Lower lobe of right lung (tissue), 2 donors: ENCODE results near the gene DACT2. TPM values are rescaled to one million over a fixed set of nuclear protein-coding genes. Genes with fewer than 3 reads are reported as not detected.
"Not testable (repeated sequence)": the region's sequence is repeated elsewhere in the genome, so short reads cannot be mapped to it uniquely, and the experiment has no call there.

Experiments
- ATAC-seq, 2 donors: fragments of 200-7000 bp; cut with Tn5 transposase; one replicate each; pipeline ENCODE4 v1.9.1; 2020 to 2022; ENCODE audit warnings: mild to moderate bottlenecking in 2 of 2, moderate library complexity in 2 of 2
- DNase-seq: peaks from one replicate; pipeline ENCODE4 v3.0.0-alpha.2; 2020
- H3K27ac ChIP-seq: fragments of 200-600 bp; one replicate; pipeline ENCODE4 v1.8.0; 2022
- H3K27me3 ChIP-seq: fragments of 200-600 bp; one replicate; pipeline ENCODE4 v1.8.0; 2022; ENCODE audit warnings: low read depth
- H3K36me3 ChIP-seq: fragments of 200-600 bp; one replicate; pipeline ENCODE4 v1.8.0; 2022; ENCODE audit warnings: mild to moderate bottlenecking
- H3K4me1 ChIP-seq: fragments of 200-600 bp; one replicate; pipeline ENCODE4 v1.8.0; 2022
- H3K4me3 ChIP-seq: fragments of 200-600 bp; one replicate; pipeline ENCODE4 v1.8.0; 2022; ENCODE audit warnings: mild to moderate bottlenecking
- H3K9me3 ChIP-seq: fragments of 200-600 bp; one replicate; pipeline ENCODE4 v1.8.0; 2022
- intact Hi-C: fragments of 100-400 bp; cut with DNase I; formaldehyde crosslinking; loops from one replicate; pipeline ENCODE4 v1.11.0; 2022
- total RNA-seq: library from RNA; stranded (reverse); fragmentation: NEBNext Ultra II Directional; extraction: Animal tissue kit (Norgen Biotek cat#: 25700); gene quantifications from one replicate; pipeline ENCODE4 v1.2.1, GENCODE V29; 2021
- TF ChIP-seq, protein P1 (sequence below): fragments of 200-600 bp; IDR thresholded peaks from one replicate; pipeline ENCODE4 v1.8.0; 2022; ENCODE audit warnings: antibody characterized with exemption, mild to moderate bottlenecking
- donor health status: DM: no; HTN: yes; CAD: no; lungs with severe emphysema.

The DACT2 gene
- total RNA-seq, 1 donor from 2014 or later: 2.4 TPM

DNA sequence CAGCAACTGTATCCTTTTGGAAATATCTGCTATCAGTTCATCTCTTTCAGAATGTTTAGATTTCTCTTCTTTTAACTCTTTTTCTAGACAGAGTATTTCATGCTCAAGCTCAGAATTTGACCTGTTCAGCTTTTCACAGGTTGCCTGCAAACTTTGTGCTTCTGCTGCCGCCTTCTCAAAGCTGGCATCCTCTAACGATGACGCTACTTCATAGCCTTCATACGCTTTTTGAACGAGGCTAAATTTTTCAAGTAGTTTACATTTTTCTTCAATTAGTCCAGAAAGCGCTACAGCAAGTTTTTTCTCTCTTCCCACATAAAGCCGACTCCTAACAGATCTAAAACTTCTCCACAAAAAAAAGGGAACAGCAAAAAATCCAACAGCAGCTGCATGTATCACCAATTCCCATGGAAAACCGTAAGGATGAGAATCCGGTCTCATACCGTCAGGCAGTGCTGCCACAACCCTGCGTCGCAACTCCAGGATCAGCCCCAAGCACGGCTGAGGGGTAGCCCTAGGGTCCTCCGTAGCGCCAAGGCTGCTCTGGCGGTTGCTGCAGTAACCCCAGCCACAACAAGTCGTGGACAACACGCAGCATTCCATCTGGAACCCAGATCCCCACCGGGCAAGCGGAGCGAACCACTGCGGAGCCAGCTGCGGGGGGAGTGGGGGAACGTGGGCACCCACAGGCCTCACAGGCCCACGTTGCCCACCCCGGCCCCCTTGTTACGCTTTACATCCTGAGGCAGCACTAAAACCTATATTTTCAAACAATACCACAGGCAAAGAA lies 30.6 kb downstream of the DACT2 start:
- no peak for DNase-seq
- Histone ChIP-seq H3K4me1 (no peaks in the 10 kb centered on the region), H3K36me3 (no peaks in the 10 kb centered on the region), H3K27me3 (no peaks in the 10 kb centered on the region), H3K9me3 (no peaks in the 10 kb centered on the region), H3K4me3 (no peak overlapping the region), H3K27ac (no peak overlapping the region)
- TF ChIP-seq, protein P1, sequence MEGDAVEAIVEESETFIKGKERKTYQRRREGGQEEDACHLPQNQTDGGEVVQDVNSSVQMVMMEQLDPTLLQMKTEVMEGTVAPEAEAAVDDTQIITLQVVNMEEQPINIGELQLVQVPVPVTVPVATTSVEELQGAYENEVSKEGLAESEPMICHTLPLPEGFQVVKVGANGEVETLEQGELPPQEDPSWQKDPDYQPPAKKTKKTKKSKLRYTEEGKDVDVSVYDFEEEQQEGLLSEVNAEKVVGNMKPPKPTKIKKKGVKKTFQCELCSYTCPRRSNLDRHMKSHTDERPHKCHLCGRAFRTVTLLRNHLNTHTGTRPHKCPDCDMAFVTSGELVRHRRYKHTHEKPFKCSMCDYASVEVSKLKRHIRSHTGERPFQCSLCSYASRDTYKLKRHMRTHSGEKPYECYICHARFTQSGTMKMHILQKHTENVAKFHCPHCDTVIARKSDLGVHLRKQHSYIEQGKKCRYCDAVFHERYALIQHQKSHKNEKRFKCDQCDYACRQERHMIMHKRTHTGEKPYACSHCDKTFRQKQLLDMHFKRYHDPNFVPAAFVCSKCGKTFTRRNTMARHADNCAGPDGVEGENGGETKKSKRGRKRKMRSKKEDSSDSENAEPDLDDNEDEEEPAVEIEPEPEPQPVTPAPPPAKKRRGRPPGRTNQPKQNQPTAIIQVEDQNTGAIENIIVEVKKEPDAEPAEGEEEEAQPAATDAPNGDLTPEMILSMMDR: no peak
- no peak for ATAC-seq
- intact Hi-C loops: no loop called here

DNA sequence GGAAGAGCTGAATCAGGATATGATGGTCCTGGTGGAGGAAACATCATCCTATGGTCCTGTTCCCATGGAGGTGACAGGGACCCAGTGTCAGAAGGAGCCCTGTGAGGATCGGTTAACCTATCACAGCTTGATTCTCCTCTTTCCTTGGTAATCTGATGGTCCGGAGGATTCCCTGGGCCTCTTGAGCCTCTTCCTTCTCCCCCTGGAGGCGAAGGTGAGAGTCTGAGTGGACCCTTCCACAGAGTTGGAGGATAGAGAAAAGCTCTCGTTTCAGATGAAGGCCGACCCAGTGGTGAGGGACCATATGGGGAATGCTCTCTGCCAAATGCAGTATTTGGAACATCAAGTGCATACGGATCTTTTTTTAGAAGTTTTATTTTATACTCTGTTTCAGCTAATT lies 32.1 kb downstream of the DACT2 start:
- H3K36me3 ChIP-seq, intact Hi-C loops, DNase-seq, H3K4me3 ChIP-seq, H3K27ac ChIP-seq, H3K4me1 ChIP-seq, ATAC-seq, H3K9me3 ChIP-seq, H3K27me3 ChIP-seq: not testable (repeated sequence)

DNA sequence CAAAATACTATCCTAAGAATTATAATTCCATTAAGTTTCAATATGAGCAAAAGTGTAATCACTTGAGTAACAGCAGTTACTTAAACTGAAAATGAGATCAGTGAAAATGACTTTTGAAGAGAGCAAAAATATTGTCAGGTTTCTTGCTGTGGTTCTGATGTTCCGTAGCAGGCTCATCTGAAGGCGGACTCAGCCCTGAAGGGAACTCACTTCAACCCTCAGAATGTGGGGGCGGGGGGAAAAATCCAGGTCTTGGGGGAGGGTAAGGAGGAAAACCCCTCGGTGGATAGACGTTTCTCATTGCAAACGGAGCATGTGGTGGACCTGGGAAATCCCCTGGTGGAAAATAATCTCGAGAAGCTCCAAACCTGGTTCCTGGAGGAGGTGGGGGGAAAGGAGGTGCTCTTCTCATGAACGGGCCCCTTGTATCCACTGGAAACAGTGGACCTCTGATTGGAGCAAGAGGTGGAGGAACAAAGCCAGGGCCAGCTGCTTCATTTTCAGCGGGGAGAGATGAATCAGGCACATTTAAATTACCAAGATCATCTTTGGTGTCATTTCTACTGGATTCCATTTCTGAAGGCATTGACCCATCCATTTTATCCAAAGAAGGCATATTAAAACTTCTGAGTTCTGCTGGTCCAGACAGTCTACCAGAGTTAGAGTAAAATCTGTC lies 32.7 kb downstream of the DACT2 start:
- H3K4me1 ChIP-seq, ATAC-seq, H3K27ac ChIP-seq, H3K27me3 ChIP-seq, H3K4me3 ChIP-seq, intact Hi-C loops, DNase-seq, H3K9me3 ChIP-seq, H3K36me3 ChIP-seq: not testable (repeated sequence)

- ATAC-seq: no peak
- TF ChIP-seq, protein P1: no peak
- no peak for DNase-seq
Measured at GRCh38 chr6:168286116-168286515, 33.5 kb downstream of the DACT2 start.

DNA sequence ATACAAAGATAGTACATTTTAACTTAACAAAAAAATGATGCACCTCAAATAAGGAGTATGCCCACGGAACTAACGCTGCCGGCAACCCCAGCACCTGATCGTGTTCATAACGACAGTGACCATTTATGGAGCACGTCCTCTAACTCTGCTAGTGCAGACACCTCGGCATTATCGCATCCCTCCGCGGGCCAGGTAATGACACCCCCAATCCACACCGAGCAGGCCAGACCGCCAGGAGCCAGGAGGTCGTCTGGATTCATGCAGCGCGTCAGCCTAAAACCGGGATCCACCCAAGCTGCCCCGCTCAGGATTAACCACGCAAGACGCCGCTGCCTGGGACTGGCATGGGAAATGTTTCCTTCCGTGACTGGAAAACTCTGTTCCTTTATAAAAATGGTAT lies 34.1 kb downstream of the DACT2 start:
- H3K27ac ChIP-seq: no peak overlapping the region
- H3K36me3 ChIP-seq: no peaks in the 10 kb centered on the region
- H3K4me1 ChIP-seq: no peaks in the 10 kb centered on the region
- intact Hi-C loops: no loop called here
- ATAC-seq: no peak
- peaks cover 4% of the 10 kb centered on the region for H3K27me3 ChIP-seq
- TF ChIP-seq, protein P1: no peak
- H3K4me3 ChIP-seq: no peak overlapping the region
- H3K9me3 ChIP-seq: no peaks in the 10 kb centered on the region
- DNase-seq: no peak

More at GRCh38 chr6:168286116-168286515, 33.5 kb downstream of the DACT2 start:
- Histone ChIP-seq H3K4me1 (no peaks in the 10 kb centered on the region), H3K4me3 (no peak overlapping the region), H3K9me3 (no peaks in the 10 kb centered on the region), H3K36me3 (no peaks in the 10 kb centered on the region), H3K27me3 (no peaks in the 10 kb centered on the region), H3K27ac (no peak overlapping the region)
- intact Hi-C loops: no loop called here

DNA sequence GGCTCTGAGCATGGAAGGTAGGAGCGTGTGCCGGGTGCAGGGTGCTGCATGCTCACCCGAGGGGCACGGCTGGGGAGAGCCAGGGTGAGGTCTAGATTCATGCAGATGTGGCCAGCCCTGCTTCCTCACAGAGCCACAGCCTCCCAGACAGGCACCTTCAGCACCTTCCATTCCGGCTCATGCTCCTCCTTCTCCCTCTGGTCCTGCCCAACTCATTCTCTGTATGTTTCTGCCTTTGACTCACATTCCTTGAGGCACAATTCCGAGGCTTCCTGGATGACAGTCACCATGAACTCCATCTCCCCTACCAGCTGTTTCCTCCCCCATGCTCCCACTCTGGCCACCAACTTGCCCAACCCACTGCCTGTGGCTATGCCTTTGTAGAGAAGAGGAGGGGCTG lies 35.4 kb downstream of the DACT2 start:
- H3K4me3 ChIP-seq: no peak overlapping the region
- H3K9me3 ChIP-seq: no peaks in the 10 kb centered on the region
- no peaks in the 10 kb centered on the region for H3K4me1 ChIP-seq
- TF ChIP-seq, protein P1: no peak
- H3K27ac ChIP-seq: no peak overlapping the region
- no peaks in the 10 kb centered on the region for H3K36me3 ChIP-seq
- no peak for DNase-seq
- no peak for ATAC-seq
- intact Hi-C loops: no loop called here
- H3K27me3 ChIP-seq: peaks cover 8% of the 10 kb centered on the region
